ENCODE measurements around the gene UTS2R.
"Not testable (repeated sequence)": the region's sequence is repeated elsewhere in the genome, so short reads cannot be mapped to it uniquely, and the experiment has no call there.

Gene UTS2R

DNA sequence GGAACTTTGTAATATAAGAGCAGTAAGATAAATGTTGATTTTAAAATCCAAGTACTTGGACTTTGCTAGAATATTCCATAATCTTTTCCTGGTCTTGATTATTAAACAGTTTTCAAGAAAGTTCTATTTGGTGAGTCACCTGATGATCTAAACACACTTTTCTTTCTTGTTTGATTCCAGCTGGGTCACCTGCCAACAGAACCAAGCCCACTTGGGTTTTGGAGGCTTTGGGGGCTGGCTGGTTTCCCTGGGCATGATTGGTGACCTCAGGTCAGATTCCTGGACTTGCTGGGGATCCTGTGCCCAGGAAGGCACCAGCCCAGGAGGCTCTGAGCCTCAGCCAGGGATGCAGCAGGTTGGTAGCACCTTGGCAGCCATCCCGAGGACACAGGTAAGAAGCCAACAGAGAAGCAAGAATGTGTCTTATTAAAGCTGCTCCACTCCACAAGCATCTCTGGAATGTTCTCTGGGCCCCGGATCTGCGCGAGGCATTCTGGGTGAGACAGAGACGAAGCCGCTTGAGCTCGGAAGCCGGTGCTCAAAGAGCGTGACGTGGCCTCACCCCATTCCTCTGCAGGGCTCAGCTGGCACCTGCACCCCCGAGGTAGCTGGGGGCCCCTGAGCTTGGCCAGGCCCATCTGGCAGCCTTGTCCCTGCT, 15.7 kb upstream of the UTS2R start:
- DNase-seq: no peak

GRCh38 chr17:82356845-82357355, 14.7 kb upstream of the UTS2R start:
- no peak for DNase-seq

GRCh38 chr17:82357394-82357793, 14.2 kb upstream of the UTS2R start:
- DNase-seq: no peak

DNA sequence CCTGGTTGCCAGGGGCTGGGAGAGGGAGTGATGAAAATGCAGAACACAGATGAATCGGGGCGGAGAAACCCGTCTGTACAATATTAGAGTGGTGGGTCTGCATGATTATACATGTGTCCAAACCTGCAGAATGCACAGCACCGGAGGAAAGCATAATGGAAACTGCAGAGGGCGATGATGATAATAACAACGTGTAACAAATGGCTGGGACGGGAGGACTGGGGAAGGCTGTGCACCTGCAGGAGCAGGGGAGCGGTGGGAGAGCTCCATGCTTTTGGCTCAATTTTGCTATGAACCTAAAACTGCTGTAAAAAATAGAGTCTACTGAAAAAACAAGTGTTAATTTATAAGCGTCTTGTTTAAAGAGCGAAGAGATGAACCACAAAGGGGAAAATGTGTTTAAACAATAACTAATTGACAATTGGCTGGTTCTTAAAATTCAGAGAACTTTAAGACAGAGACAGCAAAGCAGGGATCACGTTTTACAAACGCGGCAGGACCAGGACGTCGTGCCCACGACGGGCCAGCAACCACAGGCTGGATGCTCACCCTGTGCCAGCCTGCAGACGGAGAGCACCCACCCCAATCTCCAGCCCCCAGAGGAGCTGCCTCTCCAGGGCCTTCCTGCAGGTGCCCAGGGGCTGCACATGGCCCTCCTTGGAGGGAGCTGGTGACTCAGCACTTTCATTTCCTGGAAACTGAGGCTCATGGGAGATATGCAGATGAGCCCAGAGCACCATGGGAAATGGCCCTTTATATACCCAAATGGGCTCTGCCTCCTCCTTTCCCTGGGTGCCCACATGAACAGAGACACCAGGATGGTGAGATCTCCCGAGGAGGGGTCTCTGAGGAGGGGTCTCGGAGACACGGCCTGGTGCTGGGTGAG, 12.9 kb upstream of the UTS2R start, which contains the start of gene TEX19:
Gene TEX19 (plus strand): TSS at position 783 of the 886 bp plus-strand sequence. CDS start 2,904 bp downstream, outside the sequence.
- peak in 1 of 5 donors; percentile 39 for DNase-seq

DNA sequence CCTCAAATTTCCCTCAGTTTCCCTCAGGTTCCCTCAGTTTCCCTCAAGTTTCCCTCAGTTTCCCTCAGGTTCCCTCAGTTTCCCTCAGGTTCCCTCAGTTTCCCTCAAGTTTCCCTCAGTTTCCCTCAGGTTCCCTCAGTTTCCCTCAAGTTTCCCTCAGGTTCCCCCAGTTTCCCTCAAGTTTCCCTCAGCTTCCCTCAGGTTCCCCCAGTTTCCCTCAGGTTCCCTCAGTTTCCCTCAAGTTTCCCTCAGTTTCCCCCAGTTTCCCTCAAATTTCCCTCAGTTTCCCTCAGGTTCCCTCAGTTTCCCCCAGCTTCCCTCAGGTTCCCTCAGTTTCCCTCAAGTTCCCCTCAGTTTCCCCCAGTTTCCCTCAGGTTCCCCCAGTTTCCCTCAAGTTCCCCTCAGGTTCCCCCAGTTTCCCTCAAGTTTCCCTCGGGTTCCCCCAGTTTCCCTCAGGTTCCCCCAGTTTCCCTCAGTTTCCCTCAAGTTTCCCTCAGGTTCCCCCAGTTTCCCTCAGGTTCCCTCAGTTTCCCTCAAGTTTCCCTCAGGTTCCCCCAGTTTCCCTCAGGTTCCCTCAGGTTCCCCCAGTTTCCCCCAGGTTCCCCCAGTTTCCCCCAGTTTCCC, 12.0 kb upstream of the UTS2R start:
- not testable (repeated sequence) for DNase-seq

DNA sequence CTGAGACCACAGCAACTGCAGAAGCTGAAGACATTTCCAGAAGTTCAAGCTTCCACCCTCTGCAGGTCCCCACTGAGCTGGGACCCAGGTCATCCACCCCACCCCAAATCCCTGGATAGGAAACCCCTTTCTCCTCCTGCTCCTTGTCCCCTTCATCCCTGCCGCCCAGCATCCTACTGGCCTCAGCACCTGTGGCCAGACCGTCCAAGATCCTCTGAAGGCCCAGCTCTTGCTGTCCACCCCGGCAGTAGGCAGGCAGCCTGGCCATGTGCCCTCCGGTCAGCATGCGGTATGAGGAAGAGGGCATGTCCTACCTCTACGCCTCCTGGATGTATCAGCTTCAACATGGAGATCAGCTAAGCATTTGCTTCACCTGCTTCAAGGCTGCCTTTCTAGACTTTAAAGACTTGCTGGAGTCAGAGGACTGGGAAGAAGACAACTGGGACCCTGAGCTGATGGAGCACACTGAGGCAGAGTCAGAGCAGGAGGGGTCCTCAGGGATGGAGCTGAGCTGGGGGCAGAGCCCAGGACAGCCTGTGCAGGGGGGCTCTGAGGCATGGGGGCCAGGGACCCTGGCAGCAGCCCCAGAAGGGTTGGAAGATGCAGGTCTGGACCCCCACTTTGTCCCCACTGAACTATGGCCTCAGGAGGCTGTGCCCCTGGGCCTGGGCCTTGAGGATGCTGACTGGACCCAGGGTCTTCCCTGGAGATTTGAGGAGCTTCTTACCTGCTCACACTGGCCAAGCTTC, 9.5 kb upstream of the UTS2R start:
- DNase-seq: no peak

- no peak for DNase-seq
These were observed 5.8 kb upstream of the UTS2R start for GRCh38 chr17:82365606-82366295.

GRCh38 chr17:82366749-82367148, 4.8 kb upstream of the UTS2R start:
- DNase-seq: no peak

GRCh38 chr17:82367724-82368524, 3.6 kb upstream of the UTS2R start:
- no peak for DNase-seq

GRCh38 chr17:82369211-82369610, 2.4 kb upstream of the UTS2R start:
- DNase-seq: no peak

- DNase-seq: peak in 1 of 5 donors; percentile 45
These were observed 863 bp upstream of the UTS2R start for GRCh38 chr17:82370471-82371332.

GRCh38 chr17:82372249-82373071, 895 bp downstream of the UTS2R start:
- no peak for DNase-seq

GRCh38 chr17:82373072-82373452, 1.5 kb downstream of the UTS2R start:
- DNase-seq: not testable (repeated sequence)

- DNase-seq: no peak
These were observed 2.4 kb downstream of the UTS2R start for GRCh38 chr17:82373731-82374625.

DNA sequence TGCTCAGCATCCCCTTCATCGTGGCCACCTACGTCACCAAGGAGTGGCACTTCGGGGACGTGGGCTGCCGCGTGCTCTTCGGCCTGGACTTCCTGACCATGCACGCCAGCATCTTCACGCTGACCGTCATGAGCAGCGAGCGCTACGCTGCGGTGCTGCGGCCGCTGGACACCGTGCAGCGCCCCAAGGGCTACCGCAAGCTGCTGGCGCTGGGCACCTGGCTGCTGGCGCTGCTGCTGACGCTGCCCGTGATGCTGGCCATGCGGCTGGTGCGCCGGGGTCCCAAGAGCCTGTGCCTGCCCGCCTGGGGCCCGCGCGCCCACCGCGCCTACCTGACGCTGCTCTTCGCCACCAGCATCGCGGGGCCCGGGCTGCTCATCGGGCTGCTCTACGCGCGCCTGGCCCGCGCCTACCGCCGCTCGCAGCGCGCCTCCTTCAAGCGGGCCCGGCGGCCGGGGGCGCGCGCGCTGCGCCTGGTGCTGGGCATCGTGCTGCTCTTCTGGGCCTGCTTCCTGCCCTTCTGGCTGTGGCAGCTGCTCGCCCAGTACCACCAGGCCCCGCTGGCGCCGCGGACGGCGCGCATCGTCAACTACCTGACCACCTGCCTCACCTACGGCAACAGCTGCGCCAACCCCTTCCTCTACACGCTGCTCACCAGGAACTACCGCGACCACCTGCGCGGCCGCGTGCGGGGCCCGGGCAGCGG, 3.2 kb downstream of the UTS2R start:
- DNase-seq: no peak

DNA sequence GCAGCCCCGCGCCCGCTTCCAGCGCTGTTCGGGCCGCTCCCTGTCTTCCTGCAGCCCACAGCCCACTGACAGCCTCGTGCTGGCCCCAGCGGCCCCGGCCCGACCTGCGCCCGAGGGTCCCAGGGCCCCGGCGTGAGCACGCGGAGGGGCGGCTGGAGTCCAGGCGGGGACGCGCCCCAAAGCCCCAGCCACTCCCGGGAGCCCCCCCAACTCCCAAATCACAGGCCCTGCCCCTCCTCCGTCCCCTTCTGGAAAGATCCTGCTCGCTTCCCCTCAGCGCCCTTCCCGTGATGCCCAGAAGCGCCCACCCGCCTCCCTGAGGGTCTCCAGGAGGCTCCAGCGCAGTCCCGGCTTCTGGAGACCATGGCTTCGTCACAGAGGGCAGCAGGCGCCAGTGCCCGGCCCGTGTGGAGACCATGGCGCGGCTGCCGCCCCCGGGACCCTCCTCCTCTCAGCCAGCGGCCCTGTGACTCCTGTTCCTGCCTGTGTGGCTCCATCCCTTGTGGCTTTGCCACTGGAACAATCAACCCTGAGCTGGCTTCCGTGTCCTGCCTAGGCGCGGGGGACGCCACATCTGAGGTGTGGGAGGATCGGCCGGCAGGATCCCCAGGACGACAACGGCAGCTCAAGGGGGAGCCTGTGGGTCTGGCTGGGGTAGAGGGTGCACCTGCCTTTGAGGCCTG, 3.9 kb downstream of the UTS2R start:
- DNase-seq: no peak

All from T-helper 1 cell (primary cell).